ENCODE measurements around the gene ARHGEF2. TPM values are rescaled to one million over a fixed set of nuclear protein-coding genes. Genes with fewer than 3 reads are reported as not detected.
"Not testable (repeated sequence)": the region's sequence is repeated elsewhere in the genome, so short reads cannot be mapped to it uniquely, and the experiment has no call there.

ARHGEF2 gene
- total RNA-seq, 1 donor from 2014 or later, result 53.6 TPM

- DNase-seq (ENCODE audit: low read depth), result no peak
Observed at GRCh38 chr1:155942578-155943141, 35.7 kb downstream of the ARHGEF2 start.

GRCh38 chr1:155941845-155942531 lies 36.4 kb downstream of the ARHGEF2 start:
- no peak for DNase-seq (ENCODE audit: low read depth)

- DNase-seq (ENCODE audit: low read depth), result no peak
Observed at GRCh38 chr1:155940993-155941844, 37.1 kb downstream of the ARHGEF2 start, which contains the start of gene RXFP4. RXFP4 (plus strand) TSS chr1:155941638; CDS start chr1:155941710, 72 bp downstream.

- DNase-seq (ENCODE audit: low read depth), result peak; percentile 69
Observed at GRCh38 chr1:155940482-155940992, 37.8 kb downstream of the ARHGEF2 start.

DNA sequence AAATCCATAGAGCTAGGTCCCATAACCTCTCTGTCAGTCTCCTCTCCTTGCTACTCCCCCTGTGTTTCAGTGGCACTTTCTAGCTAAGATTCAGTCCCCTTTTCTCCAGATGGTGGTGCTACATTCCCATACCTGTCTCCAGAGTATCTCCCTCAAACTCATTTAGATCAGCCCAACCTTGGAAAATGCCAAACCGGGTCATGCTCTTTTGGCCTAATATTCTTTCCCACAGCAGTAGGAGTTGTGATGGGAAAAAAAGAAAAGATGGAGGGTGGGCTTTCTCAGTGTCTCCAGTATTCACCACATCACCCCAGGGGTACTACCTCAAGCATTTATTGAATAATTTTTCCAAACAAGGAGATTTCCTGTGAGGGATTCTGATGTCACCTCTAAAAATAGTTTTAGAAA lies 40.1 kb downstream of the ARHGEF2 start:
- peak; percentile 74 for DNase-seq (ENCODE audit: low read depth)

- DNase-seq (ENCODE audit: low read depth), result peak; percentile 85
Observed at GRCh38 chr1:155934936-155935590, 43.3 kb downstream of the ARHGEF2 start.

GRCh38 chr1:155934097-155934935 lies 44.0 kb downstream of the ARHGEF2 start, which contains the start of gene KHDC4:
KHDC4 (minus strand) TSS chr1:155934413; CDS start chr1:155934373, 40 bp downstream.
- peak; percentile 99 for DNase-seq (ENCODE audit: low read depth)

DNA sequence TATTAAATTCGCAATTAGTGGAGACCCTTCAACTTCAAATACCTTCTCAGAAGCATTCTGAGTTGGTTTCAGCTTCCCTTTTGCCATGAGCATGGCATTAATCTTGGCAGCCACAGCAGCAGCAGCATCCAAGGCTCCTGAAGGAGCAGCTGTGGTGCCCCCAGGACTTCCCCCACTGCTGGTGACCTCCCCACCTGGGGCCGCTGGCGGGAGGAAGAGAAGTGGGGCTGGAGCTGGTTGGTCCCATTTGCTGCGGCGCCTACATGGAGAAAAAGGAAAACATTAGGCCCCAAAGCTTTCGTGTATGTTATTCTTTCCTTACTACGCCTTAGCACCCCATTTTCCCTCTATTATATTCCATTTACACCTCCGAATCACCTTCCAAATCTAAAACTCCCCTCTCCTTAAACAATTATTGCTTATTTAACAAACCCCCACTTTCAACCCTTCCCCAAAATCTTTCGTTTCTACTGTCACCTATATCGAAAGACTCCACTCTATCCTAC lies 44.7 kb downstream of the ARHGEF2 start:
- no peak for DNase-seq (ENCODE audit: low read depth)

GRCh38 chr1:155932487-155932886 lies 45.9 kb downstream of the ARHGEF2 start:
- no peak for DNase-seq (ENCODE audit: low read depth)

GRCh38 chr1:155932081-155932480 lies 46.3 kb downstream of the ARHGEF2 start:
- peak; percentile 81 for DNase-seq (ENCODE audit: low read depth)

DNA sequence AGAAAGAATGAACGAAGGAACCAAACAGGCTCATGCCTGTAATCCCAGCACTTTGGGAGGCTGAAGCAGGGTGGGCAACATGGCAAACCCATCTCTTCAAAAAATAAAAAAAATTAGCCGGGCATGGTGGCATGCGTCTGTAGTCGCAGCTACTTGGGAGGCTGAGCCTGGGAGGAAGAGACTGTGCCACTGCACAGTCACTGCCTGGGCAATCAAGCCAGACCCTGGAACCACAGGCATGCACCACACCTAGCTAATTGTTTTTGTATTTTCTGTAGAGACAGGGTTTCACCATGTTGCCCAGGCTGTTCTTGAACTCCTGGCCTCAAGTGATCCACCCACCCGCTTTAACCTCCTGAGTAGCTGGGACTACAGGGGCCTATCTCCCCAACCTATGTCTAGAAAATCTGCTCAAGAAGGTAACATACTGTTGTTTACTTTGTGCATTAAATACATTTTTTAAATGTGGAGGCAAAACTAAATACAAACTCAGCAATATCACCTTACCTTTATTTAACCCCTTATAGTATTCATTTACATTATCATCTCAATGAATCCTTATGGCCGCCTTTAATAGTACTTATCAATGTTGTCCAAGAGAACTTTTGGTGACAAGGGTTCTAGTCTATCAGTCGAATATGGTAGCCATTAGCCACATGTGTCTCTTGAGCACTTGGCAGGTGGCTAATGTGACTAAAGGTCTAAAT lies 46.9 kb downstream of the ARHGEF2 start:
- peak; percentile 88 for DNase-seq (ENCODE audit: low read depth)

DNA sequence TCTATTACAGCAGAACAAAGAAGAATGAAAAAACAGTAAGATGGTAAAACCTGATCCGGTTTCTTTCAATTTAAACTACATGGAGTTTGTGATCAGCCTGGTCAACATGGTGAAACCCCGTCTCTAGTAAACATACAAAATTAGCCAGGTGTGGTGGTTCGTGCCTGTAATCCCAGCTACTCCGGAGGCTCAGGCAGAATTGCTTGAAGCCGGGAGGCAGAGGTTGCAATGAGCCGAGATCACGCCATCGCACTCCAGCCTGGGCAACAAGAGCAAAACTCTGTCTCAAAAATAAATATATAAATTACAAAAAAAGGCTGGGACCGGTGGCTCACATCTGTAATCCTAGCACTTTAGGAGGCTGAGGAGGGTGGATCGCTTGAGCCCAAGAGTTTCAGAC lies 47.6 kb downstream of the ARHGEF2 start:
- DNase-seq (ENCODE audit: low read depth), result not testable (repeated sequence)

DNA sequence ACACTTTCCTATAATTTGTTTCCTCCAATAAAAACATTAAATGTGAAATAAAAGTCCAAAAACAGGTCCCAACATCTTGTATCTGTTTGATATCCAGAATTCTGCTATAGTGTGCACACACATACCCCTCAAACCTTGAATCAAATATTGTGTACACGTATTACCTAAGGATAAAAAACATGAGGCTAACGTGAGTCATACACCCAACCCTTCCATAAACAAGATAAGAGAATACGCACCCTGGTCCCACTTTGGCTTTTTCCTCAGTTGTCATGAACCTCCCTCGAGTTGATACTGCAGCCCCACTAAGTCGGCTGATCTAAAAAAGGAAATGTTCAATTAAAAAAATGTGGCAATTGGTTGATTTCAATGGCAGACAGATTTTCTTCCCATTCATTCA lies 49.3 kb downstream of the ARHGEF2 start:
- DNase-seq (ENCODE audit: low read depth), result no peak

GRCh38 chr1:155925506-155925905 lies 52.8 kb downstream of the ARHGEF2 start:
- no peak for DNase-seq (ENCODE audit: low read depth)

GRCh38 chr1:155920717-155921116 lies 57.6 kb downstream of the ARHGEF2 start:
- no peak for DNase-seq (ENCODE audit: low read depth)

DNA sequence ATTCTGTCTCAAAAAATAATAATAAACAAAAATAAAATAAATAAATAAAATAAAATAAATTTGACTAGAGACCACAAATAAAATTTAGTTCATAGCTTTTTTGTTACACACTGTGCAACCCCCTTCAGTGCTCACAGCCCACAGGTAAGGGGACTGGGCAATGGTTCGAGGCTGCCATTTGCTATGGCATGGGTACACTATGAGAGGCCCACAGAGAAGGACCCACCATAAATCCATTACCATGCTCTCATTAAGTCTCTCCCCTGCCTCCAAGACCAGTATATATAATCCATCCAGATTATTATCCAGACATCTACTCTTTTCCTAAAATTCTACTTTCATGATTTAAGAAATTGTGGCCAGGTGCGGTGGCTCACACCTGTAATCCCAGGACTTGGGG lies 58.5 kb downstream of the ARHGEF2 start:
- no peak for DNase-seq (ENCODE audit: low read depth)

- DNase-seq (ENCODE audit: low read depth), result no peak
Observed at GRCh38 chr1:155918660-155919059, 59.7 kb downstream of the ARHGEF2 start.

- DNase-seq (ENCODE audit: low read depth), result peak; percentile 29
Observed at GRCh38 chr1:155913969-155914757, 64.2 kb downstream of the ARHGEF2 start.

- DNase-seq (ENCODE audit: low read depth), result no peak
Observed at GRCh38 chr1:155912056-155912536, 66.3 kb downstream of the ARHGEF2 start.

Data from renal cortical epithelial cell (primary cell).